Stimulated activated CD8-positive, alpha-beta memory T cell treated with anti-CD3 and anti-CD28 coated beads, Interleukin-12 subunit alpha, Interleukin-12 subunit beta, amount 100 ng/mL, for 24 hours (primary cell): ENCODE data around the gene MZB1.
"Not testable (repeated sequence)": the region's sequence is repeated elsewhere in the genome, so short reads cannot be mapped to it uniquely, and the experiment has no call there.

Experiments used
- DNase-seq: peaks from one replicate; pipeline ENCODE4 v3.0.0-alpha.2; 2020; ENCODE audit errors: extremely low read depth

The MZB1 gene

GRCh38 chr5:139392678-139393496 lies 3.2 kb upstream of the MZB1 start:
- peak; percentile 53 for DNase-seq

- DNase-seq: no peak
These were observed 2.6 kb upstream of the MZB1 start for GRCh38 chr5:139392324-139392677.

GRCh38 chr5:139391570-139392323 lies 2.0 kb upstream of the MZB1 start:
- no peak for DNase-seq

GRCh38 chr5:139390639-139391569 lies 1.2 kb upstream of the MZB1 start:
- DNase-seq: no peak

GRCh38 chr5:139388198-139388821 lies 1.4 kb downstream of the MZB1 start:
- no peak for DNase-seq

- DNase-seq: no peak
These were observed 2.0 kb downstream of the MZB1 start for GRCh38 chr5:139387611-139388197.

- DNase-seq: not testable (repeated sequence)
These were observed 2.8 kb downstream of the MZB1 start for GRCh38 chr5:139386956-139387355.

GRCh38 chr5:139386050-139386438 lies 3.7 kb downstream of the MZB1 start:
- DNase-seq: no peak

- DNase-seq: no peak
These were observed 4.4 kb downstream of the MZB1 start for GRCh38 chr5:139385061-139386049.

GRCh38 chr5:139384591-139385051 lies 5.1 kb downstream of the MZB1 start:
- no peak for DNase-seq

GRCh38 chr5:139383993-139384590 lies 5.6 kb downstream of the MZB1 start:
- DNase-seq: no peak

- no peak for DNase-seq
These were observed 6.3 kb downstream of the MZB1 start, which contains the start of gene SLC23A1 for GRCh38 chr5:139383275-139383992. SLC23A1 (minus strand) TSS chr5:139383297; CDS start chr5:139383253, 44 bp downstream.

GRCh38 chr5:139382807-139383206 lies 6.9 kb downstream of the MZB1 start:
- DNase-seq: no peak

- no peak for DNase-seq
These were observed 7.6 kb downstream of the MZB1 start for GRCh38 chr5:139381837-139382761.

- DNase-seq: no peak
These were observed 9.9 kb downstream of the MZB1 start for GRCh38 chr5:139379626-139380449.

- no peak for DNase-seq
These were observed 10.8 kb downstream of the MZB1 start for GRCh38 chr5:139378941-139379361.
